Neuron (in vitro differentiated cells): ENCODE results near the gene ATP5ME.
"Not testable (repeated sequence)": the region's sequence is repeated elsewhere in the genome, so short reads cannot be mapped to it uniquely, and the experiment has no call there.

Experiments
- H2AFZ ChIP-seq: one replicate; pipeline ENCODE4 v1.6.1; 2013; ENCODE audit warnings: low read depth, mild to moderate bottlenecking, inconsistent platforms, low read length, moderate library complexity
- H3K27me3 ChIP-seq: one replicate; pipeline ENCODE4 v1.6.1; 2013; ENCODE audit warnings: low read length; ENCODE audit not compliant: insufficient read depth
- H3K36me3 ChIP-seq: one replicate; pipeline ENCODE4 v1.6.1; 2013; ENCODE audit warnings: low read length; ENCODE audit not compliant: insufficient read depth
- H3K4me1 ChIP-seq: one replicate; pipeline ENCODE4 v1.6.1; 2013; ENCODE audit warnings: low read length; ENCODE audit not compliant: insufficient read depth
- H3K4me3 ChIP-seq: 2 replicates; pipeline ENCODE4 v1.5.1; 2013; ENCODE audit warnings: mild to moderate bottlenecking, low read length, moderate library complexity
- H3K9me3 ChIP-seq: one replicate; pipeline ENCODE4 v1.6.1; 2013; ENCODE audit warnings: low read length

The ATP5ME gene

DNA sequence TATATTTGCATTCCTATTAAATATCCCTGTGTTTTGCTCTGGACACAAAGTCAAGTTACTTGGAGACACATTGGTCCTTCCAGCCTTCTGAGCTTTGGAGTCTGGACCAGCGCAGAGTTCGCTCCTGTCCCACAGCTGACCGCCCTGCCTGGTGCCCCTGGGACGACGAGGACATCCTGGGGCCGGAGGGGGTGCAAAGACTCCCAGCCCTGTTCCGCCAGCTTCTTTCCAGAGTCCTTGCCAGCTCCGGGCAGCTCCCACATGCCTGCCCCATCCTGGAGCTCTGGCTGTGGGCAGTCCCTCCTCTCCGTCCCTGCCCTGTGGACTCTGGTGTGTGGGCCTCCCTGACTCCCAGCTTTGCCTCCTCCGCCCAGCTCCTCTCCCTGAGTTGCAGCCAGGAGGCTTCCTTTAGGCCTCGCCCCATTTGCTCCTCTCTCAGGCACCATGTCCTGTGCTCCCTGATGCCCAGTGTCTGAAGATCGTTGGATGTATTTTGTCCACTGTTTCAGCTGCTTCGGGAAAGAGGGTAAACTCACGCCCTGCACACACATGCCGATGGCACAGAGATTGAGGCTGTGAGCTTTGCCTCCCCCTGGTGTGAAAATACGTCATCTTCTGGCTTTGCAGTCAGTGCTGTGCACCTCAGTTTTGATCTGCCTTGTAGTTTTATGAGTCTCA is 26.6 kb upstream of the ATP5ME start:
- Histone ChIP-seq H2AFZ (no peak overlapping the region), H3K4me3 (no peak overlapping the region)

DNA sequence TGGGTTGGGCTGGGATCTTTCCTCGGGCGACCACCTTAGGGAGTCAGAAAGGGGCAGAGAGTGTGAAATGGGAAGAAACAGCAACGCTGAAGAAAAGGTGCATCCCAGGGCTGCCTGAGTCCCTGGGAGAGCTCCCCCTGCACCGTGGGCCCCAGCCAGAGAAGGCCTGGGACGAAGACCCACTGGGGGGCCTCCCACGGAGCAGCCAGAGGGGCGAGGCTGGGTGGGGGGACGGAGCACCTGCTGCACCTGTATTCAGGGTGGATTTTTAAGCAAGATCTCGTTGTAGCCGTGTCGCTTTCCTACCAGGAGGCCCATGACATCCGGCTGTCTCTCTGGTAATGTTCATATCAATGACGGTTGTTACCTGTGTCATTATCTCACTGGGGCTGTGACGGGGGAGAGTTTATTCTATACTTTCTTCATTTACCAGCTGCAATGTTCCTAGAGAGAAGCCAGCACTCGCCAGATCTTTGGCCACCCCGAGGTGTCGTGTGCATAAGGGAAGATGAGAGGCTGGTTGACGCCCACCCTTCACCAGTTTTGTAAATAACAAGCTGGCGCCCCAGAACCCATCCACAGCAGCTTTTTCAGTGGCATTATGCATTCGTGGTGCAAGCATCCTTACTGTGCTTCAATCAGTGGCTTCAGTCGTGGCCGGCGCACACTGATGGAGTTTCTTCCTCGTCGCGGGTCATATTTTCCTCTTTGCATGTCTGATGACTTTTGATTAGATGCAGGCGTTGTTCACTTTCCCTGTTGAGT is 25.9 kb upstream of the ATP5ME start:
- Histone ChIP-seq H3K4me1 (no peaks in the 10 kb centered on the region), H3K36me3 (no peaks in the 10 kb centered on the region), H3K9me3 (no peaks in the 10 kb centered on the region), H3K4me3 (no peak overlapping the region), H2AFZ (no peak overlapping the region), H3K27me3 (no peaks in the 10 kb centered on the region)

More for the DNA sequence above, 26.6 kb upstream of the ATP5ME start:
- H3K9me3 ChIP-seq, result no peaks in the 10 kb centered on the region
- H3K27me3 ChIP-seq, result no peaks in the 10 kb centered on the region
- H3K36me3 ChIP-seq, result no peaks in the 10 kb centered on the region
- no peaks in the 10 kb centered on the region for H3K4me1 ChIP-seq

DNA sequence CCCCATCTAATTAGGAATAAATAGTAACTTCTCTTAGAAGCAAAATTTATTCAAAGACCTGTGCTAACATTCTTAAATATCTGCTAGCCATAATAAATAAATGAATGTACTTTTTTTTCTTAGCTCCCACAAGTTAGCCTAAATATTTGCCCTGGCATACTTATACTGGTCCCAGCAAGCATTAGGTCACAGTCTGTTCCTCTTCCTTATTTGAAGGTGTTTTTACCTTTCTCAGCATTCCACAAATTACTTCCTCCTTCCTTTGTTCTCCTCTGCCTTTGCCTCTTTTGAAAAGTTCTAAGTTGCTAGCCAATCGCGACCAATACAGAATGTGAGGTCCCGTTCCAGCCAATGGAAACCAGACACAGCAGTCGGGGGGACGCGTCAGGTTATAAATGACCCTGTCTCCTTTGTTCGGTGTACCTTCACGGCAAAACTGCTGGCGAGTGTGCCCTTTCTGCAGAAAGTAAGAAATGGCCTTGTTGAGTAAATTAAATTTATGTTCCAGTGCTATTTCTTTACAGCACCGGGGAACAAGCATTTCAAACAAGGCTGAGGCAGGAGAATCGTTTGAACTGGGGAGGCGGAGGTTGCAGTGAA is 20.4 kb upstream of the ATP5ME start:
- H3K9me3 ChIP-seq, H3K36me3 ChIP-seq, H2AFZ ChIP-seq, H3K27me3 ChIP-seq, H3K4me1 ChIP-seq, H3K4me3 ChIP-seq: not testable (repeated sequence)

DNA sequence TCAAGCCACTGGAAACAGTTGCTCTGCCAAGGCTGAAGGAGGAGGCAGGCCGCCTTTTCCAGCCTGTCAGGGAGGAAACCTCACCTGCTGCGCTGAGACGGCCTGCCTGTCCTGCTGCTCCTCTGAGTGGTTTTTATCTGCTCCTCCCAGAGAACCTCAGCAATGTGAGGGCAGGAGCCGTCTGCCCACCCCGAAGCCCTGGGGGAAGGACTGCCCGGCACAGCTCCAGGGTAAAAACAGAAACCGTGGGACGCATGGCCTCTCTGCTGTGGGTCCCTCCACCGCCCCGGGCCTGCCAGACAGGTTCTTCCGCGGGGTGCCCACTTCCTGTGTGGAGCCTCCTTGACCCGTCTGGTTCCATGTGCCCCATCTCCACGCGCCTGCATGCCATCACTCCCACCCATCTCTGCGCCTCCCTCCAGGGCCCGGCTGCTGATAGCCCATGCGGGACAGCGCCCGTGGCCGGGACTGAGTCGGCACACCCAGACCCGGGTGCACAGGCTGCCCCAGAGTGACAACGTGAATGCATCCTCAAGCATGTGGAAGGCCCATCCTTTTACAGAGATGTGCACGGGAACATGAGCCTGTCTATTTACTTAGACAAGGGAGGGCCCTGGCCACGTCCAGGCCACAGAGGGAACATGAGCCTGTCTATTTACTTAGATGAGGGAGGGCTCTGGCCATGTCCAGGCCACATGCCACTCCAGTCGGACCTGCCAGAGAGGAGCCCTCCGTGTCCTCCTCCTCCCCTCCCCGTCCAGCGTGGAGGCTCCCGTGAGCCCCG is 18.9 kb upstream of the ATP5ME start:
- H3K36me3 ChIP-seq, result no peaks in the 10 kb centered on the region
- no peaks in the 10 kb centered on the region for H3K4me1 ChIP-seq
- H3K27me3 ChIP-seq, result no peaks in the 10 kb centered on the region
- no peaks in the 10 kb centered on the region for H3K9me3 ChIP-seq
- no peak overlapping the region for H3K4me3 ChIP-seq
- no peak overlapping the region for H2AFZ ChIP-seq

DNA sequence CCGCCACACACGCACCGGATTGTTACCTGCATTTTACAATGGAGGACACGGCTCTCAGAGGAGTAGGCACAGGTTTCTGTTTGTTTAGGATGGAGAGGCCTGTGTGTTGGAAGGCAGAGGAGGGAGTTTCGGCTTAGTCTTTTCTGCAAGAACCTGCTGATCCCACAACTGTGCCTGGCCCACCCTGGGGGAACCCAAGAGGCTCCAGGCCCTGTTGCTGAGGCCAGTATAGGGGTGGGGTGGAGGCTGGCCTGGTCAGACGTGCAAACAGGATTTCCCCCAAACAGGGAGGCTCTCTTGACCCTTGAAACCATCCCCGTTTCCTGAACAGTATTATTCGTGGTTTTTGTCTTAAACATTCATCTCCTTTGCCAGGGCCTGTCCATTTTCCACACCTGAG is 15.6 kb upstream of the ATP5ME start:
- Histone ChIP-seq H3K4me3 (no peak overlapping the region), H3K36me3 (no peaks in the 10 kb centered on the region), H2AFZ (no peak overlapping the region), H3K4me1 (no peaks in the 10 kb centered on the region), H3K9me3 (no peaks in the 10 kb centered on the region), H3K27me3 (no peaks in the 10 kb centered on the region)

DNA sequence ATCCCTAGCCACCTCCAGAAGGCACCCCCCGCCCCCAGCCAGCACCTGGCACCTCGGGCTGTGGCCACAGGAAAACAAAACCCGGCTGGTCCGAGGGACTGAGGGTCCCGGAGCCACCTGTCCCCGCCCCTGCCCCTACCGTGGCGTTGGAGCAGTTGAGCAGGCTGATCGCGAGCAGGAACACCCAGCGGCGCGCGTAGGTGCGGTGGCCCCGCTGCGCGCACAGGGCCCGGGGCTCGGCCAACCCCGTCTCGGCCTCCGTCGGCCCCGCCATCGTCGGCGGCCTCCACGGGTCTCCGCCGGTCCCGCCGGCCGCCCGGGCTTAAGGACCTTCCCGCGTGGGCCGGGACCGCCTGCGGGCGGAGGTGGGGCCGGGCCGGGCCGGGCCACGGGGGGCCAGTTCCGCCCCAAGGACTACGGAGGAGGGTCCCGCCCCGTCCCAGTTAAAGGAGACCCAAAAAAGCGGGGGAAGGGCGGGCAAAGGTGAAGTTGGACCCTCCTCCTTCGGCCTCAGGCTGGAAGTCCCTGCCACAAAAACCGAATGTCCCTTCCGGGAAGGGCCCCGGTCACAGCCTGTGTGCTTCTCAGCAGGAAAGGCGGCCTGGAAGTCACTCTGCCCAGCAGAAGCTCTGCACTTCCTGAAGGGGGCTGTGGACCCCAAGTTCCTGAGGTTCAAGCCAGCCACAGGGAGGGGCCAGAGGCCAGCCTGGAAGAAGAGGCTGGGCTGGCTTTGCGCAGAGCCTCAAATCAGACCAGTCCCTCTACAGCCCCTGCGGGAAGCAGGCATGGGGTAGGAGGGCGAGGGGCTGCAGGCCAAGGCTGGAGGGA is 15.0 kb upstream of the ATP5ME start, which contains the start of gene SLC49A3:
SLC49A3 (minus strand) TSS at position 298 of the 828 bp plus-strand sequence; CDS start at position 274, 24 bp downstream.
- Histone ChIP-seq H3K9me3 (no peaks in the 10 kb centered on the region), H2AFZ (no peak within 1 kb of the TSS), H3K36me3 (no peaks in the 10 kb centered on the region), H3K4me1 (no peaks in the 10 kb centered on the region), H3K4me3 (no peak within 1 kb of the TSS), H3K27me3 (no peaks in the 10 kb centered on the region)

DNA sequence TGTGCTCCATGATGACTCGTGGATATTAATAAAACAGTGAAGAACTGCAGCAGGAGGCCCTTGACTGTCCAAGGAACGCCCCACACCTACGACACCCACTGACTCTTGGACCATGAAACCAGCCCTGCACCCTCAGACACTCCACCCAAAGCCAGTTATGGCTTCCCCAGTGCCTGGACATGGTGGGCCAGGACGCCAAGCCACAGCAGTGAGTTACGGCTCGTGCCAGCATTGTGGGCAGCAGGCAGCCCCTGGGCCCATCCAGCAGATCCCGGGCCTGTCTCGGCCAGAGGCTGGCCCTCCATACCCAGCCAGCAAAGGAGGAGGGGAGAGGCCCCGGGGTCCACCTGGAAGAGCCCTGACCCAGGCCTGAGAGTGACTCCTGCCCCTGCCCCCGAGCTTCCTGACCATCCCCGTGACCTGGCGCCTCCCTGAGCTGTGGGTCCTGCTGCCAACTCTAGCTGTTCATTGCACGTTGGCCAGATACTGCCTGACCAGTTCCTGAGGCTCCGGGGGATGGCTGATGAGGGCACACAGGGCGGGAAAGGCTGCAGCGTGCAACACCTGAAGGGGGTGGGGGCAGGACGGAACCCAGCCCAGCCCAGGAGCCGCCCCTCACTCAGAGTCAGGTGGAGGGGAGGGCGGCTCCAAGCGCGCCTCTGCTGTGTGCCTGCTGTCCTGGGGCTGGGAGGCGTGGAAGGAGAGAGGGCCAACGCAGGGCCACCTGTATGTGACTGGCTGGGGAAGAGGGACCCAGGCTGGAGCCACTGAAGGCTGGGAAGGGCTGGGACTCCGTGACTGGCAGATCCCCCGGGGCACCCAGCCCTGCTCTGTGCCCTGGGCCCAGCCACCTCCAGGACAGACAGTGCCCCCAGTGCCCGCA is 14.1 kb upstream of the ATP5ME start:
- H3K9me3 ChIP-seq, result no peaks in the 10 kb centered on the region
- H2AFZ ChIP-seq, result no peak overlapping the region
- H3K36me3 ChIP-seq, result no peaks in the 10 kb centered on the region
- H3K4me1 ChIP-seq, result peaks cover 4% of the 10 kb centered on the region
- H3K27me3 ChIP-seq, result no peaks in the 10 kb centered on the region
- no peak overlapping the region for H3K4me3 ChIP-seq

DNA sequence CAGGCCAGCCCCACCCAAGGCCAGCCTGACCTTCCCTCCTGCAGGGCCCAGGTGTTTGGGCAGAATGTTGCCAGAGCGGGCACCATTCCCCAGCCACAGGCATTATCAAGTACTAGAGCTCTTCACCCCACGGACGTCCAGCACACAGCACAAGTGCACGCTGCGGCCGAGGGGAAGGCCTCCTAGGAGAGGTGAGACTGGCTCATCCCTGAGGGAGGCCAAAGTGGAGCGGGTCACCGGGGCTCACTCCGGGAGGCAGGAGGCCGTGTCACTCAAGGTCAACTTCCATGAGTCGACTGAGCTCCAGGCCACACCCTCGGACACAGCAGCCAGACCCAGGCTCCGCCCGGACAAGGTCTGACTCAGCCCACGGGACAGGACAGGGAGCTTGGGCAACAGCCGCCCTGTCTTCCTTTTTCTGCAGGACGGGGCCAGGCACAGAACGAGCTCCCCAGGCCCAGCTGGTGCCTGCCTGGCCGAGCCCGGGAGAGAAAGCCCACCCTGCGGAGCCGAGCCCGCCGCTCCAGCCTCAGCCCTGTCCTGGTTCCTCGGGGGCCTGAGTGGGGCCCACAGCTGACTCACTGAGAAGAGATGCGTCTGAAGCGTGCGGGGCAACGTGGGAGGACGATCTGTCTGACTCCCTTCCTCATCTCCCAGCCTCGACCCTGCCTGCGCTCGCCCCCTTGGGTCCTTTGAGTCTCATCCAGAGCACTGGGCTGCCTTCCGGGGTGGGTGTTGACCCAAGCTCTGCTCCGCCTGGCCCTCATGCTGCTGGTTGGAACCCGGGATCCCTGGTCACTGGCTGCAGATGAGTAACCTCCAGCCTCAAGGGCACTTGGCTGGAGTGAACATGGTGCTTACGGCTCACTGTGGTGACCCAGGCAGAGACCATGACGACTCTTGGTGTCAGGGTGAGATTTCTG is 13.2 kb upstream of the ATP5ME start:
- Histone ChIP-seq H2AFZ (no peak overlapping the region), H3K9me3 (no peaks in the 10 kb centered on the region), H3K4me3 (no peak overlapping the region), H3K4me1 (peaks cover 4% of the 10 kb centered on the region), H3K36me3 (no peaks in the 10 kb centered on the region), H3K27me3 (no peaks in the 10 kb centered on the region)

DNA sequence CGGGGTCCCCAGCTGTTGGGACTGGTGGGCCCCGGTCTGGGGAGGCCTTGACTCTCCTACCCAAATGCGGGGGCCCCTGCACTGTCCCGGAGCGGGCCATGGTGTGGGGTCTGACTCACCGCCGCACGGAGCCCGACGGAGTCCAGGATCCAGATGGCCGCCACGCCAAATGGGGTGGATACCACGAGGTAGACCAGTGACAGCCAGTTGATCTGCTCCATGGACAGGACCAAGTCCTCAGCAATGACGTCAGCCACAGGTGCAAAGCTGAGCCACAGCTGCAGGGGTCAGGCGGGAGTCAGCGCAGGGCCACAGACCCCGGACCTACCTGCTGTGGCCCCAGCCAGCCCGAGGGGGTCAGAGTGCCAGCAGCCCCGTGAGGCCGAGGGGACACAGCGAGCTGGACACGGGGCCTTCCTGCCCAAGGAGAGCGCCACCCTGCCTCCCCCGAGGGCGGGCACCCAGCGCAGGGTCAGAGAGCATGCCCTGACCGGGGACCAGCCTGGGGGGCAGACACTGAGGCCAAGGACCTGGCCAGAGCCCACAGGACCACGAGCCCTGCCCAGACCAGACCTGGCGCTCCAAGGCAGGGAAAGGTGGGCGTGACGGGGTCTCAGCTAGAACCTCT is 12.5 kb upstream of the ATP5ME start:
- Histone ChIP-seq H3K36me3 (no peaks in the 10 kb centered on the region), H3K9me3 (no peaks in the 10 kb centered on the region), H3K4me3 (no peak overlapping the region), H3K27me3 (no peaks in the 10 kb centered on the region), H2AFZ (no peak overlapping the region), H3K4me1 (peaks cover 4% of the 10 kb centered on the region)

DNA sequence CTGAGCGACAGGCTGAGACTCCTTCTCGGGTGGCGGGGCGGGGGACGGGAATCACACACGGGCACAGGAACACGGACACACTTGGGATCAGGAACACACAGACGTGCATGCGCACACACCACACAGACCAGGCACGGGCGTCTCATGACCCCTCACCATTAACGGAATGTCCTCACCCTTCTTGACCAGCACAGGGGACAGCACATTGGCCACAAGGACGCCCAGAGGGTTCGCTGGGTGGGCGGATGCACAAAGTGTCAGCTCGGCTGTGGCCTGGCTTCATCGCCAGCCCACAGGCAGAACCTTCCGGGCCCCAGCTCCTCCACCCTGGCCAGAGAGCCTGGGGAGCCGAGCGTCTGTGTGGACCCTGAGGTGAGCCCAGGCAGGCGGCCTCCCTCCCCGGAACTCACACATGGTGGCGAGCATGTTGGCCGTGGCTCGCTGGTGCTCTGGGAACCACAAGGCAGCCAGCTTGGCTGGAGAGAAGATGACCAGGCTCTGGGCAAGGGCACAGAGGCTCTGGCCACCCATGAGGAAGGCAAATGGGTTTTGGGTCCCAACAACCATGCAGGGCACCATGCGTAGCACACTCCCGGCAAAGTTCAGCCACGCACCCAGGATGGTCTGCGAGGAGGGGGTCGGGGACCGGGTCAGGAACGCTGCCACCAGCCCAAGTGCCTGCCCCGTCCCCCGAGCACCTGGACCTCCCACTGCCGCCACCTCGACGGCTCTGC is 11.8 kb upstream of the ATP5ME start:
- Histone ChIP-seq H3K4me1 (peaks cover 4% of the 10 kb centered on the region), H3K36me3 (no peaks in the 10 kb centered on the region)

More for the DNA sequence above, 11.8 kb upstream of the ATP5ME start:
- H3K9me3 ChIP-seq, result no peaks in the 10 kb centered on the region
- no peak overlapping the region for H2AFZ ChIP-seq
- H3K27me3 ChIP-seq, result no peaks in the 10 kb centered on the region
- H3K4me3 ChIP-seq, result no peak overlapping the region
